Measurements from ENCODE around the gene CMTM4.

The CMTM4 gene

DNA sequence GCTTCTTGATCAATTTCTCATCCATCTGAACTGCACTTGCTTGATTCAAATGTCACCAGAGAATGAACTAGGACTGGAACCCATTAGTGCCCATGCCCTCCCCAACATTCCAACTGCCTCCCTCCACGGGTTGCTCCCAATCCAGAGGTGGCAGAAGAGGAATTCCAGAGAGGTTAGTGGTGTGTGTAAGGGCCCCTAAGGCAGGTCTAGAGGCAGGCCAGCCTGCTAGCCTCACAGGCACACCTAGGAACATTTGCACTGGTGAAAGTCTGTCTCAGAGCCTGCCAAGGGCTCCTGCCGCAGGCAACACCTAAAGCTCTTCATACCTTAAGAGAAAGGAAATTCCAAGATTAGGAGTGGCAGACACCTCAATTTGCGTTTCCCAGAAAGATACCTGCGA is 21.2 kb upstream of the CMTM4 start:
- ATAC-seq (ENCODE audit: insufficient read depth, low read depth) (no peak), DNase-seq (no peak)
- H3K9ac ChIP-seq (ENCODE audit: low read depth, low read length): no peak overlapping the region

GRCh38 chr16:66717112-66717675 is 20.7 kb upstream of the CMTM4 start:
- H3K27me3 ChIP-seq (ENCODE audit: insufficient read depth, low read length, poor library complexity): no peaks in the 10 kb centered on the region
- H3K4me3 ChIP-seq (ENCODE audit: low read depth in 1 of 2, low read length in 2 of 2): no peak overlapping the region
- no peaks in the 10 kb centered on the region for H3K9me3 ChIP-seq (ENCODE audit: insufficient read depth, low read length, severe bottlenecking)
- TF ChIP-seq CTCF (IDR thresholded peaks at IDR 0.05; ENCODE audit: borderline replicate concordance, extremely low read depth, low read length, poor library complexity, severe bottlenecking): peak; percentile 73
- TF ChIP-seq EZH2 (IDR thresholded peaks at IDR 0.05; ENCODE audit: borderline replicate concordance, low read depth, low read length, severe bottlenecking): no peak
- no peak overlapping the region for H3K4me2 ChIP-seq (ENCODE audit: insufficient read depth, low read length)
- H3K9ac ChIP-seq (ENCODE audit: low read depth, low read length): no peak overlapping the region
- peaks cover 9% of the 10 kb centered on the region; the same call in 1 of the 2 replicates for H3K36me3 ChIP-seq (ENCODE audit: insufficient read depth, low read length)
- H2AFZ ChIP-seq (ENCODE audit: low read depth, low read length): no peak overlapping the region
- H4K20me1 ChIP-seq (ENCODE audit: insufficient read depth, low read length): no peaks in the 10 kb centered on the region
- peak; percentile 18 for DNase-seq
- no peak overlapping the region for H3K27ac ChIP-seq (ENCODE audit: low read length)
- no peaks in the 10 kb centered on the region for H3K79me2 ChIP-seq (ENCODE audit: insufficient read depth, low read length)
- peak; percentile 69 for ATAC-seq (ENCODE audit: insufficient read depth, low read depth)
- H3K4me1 ChIP-seq (ENCODE audit: insufficient read depth, low read length): no peaks in the 10 kb centered on the region

More for the DNA sequence above, 21.2 kb upstream of the CMTM4 start:
- Histone ChIP-seq H3K79me2 (ENCODE audit: insufficient read depth, low read length) (no peaks in the 10 kb centered on the region), H3K27me3 (ENCODE audit: insufficient read depth, low read length, poor library complexity) (no peaks in the 10 kb centered on the region), H2AFZ (ENCODE audit: low read depth, low read length) (no peak overlapping the region), H3K4me1 (ENCODE audit: insufficient read depth, low read length) (no peaks in the 10 kb centered on the region), H4K20me1 (ENCODE audit: insufficient read depth, low read length) (no peaks in the 10 kb centered on the region), H3K9me3 (ENCODE audit: insufficient read depth, low read length, severe bottlenecking) (no peaks in the 10 kb centered on the region), H3K27ac (ENCODE audit: low read length) (no peak overlapping the region), H3K4me2 (ENCODE audit: insufficient read depth, low read length) (no peak overlapping the region), H3K36me3 (ENCODE audit: insufficient read depth, low read length) (peaks cover 15% of the 10 kb centered on the region), H3K4me3 (ENCODE audit: low read depth in 1 of 2, low read length in 2 of 2) (no peak overlapping the region)
- no peak for TF ChIP-seq EZH2 (IDR thresholded peaks at IDR 0.05; ENCODE audit: borderline replicate concordance, low read depth, low read length, severe bottlenecking)
- no peak for TF ChIP-seq CTCF (IDR thresholded peaks at IDR 0.05; ENCODE audit: borderline replicate concordance, extremely low read depth, low read length, poor library complexity, severe bottlenecking)

- DNase-seq (no peak), ATAC-seq (ENCODE audit: insufficient read depth, low read depth) (no peak)
- Histone ChIP-seq H3K9ac (ENCODE audit: low read depth, low read length) (no peak overlapping the region), H2AFZ (ENCODE audit: low read depth, low read length) (no peak overlapping the region), H3K36me3 (ENCODE audit: insufficient read depth, low read length) (no peaks in the 10 kb centered on the region), H4K20me1 (ENCODE audit: insufficient read depth, low read length) (no peaks in the 10 kb centered on the region), H3K27ac (ENCODE audit: low read length) (no peak overlapping the region), H3K27me3 (ENCODE audit: insufficient read depth, low read length, poor library complexity) (no peaks in the 10 kb centered on the region), H3K4me3 (ENCODE audit: low read depth in 1 of 2, low read length in 2 of 2) (no peak overlapping the region), H3K4me1 (ENCODE audit: insufficient read depth, low read length) (no peaks in the 10 kb centered on the region), H3K9me3 (ENCODE audit: insufficient read depth, low read length, severe bottlenecking) (no peaks in the 10 kb centered on the region), H3K79me2 (ENCODE audit: insufficient read depth, low read length) (no peaks in the 10 kb centered on the region), H3K4me2 (ENCODE audit: insufficient read depth, low read length) (no peak overlapping the region)
- TF ChIP-seq CTCF (IDR thresholded peaks at IDR 0.05; ENCODE audit: borderline replicate concordance, extremely low read depth, low read length, poor library complexity, severe bottlenecking) (no peak), EZH2 (IDR thresholded peaks at IDR 0.05; ENCODE audit: borderline replicate concordance, low read depth, low read length, severe bottlenecking) (no peak)
Measured at GRCh38 chr16:66714654-66715307, 18.2 kb upstream of the CMTM4 start.

Measured in DND-41 (cell line).